HG03439 (cell line): ENCODE measurements around the gene TMEM108.

Experiments used
- ATAC-seq: cut with Tn5 transposase; IDR thresholded peaks from one replicate; pipeline ENCODE4 v1.9.1; 2021; ENCODE audit warnings: mild to moderate bottlenecking, moderate library complexity; ENCODE audit not compliant: unreplicated experiment

TMEM108 gene

GRCh38 chr3:133270631-133271030 is 232.4 kb downstream of the TMEM108 start:
- ATAC-seq, result no peak

GRCh38 chr3:133271042-133271441 is 232.9 kb downstream of the TMEM108 start:
- ATAC-seq, result no peak

DNA sequence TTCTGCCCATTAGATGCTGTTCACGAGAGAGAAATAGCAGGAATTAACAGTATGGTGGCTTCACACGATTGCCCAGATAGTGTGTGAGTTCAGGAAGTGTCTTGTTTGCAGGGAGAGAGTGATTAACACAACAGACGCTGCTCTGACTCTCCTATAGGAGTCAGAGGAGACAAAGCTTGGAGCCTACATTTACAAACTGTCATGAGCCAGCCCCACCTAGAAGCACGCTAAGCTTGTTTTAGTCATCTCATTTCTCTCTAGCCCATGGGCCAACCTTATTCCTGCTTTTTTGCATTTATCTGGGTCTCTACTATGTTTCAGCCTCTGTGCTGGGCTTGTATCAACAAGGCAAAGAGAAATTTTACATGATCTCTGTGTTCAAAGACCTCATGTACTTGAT is 233.3 kb downstream of the TMEM108 start:
- no peak for ATAC-seq

DNA sequence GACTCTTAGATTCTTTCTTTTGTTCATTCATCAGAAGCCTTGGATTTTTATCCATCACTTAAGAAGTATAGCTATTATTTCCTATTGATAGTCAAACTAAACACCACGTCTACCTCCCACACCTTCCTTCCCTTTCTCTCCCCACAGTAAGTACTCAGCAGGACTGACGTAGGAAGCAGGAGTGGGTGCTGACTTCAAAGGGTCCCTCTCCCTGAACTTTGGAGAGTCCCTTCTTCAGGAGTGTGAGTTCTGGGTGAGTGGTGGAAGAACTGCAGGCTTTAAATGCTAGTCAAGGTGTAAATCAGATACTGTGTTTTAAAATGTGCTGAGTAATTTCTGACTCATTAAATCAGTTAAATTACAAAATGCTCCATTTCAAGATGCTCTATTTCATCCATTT is 235.2 kb downstream of the TMEM108 start:
- ATAC-seq, result no peak

DNA sequence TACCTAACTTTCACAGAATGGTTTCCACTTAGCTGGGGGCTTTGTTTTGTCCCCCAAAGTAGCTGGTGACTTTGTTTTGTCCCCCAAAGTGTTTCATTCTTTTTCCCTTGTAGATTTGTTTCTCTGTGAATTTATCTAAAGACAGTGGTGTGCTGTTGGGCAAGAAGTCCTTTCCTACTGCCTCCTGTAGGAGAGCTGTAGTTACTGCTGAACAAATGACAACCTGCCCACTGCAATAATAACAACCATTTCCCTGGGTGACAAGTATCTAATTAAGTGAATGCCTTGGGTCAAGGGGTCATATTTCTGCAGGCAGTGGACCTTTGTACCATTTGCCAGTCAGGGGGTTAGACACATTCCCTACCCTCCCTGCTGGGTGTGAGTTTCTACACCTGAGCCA is 236.3 kb downstream of the TMEM108 start:
- no peak for ATAC-seq

- ATAC-seq, result no peak
Observed at GRCh38 chr3:133276594-133276993, 238.4 kb downstream of the TMEM108 start.

DNA sequence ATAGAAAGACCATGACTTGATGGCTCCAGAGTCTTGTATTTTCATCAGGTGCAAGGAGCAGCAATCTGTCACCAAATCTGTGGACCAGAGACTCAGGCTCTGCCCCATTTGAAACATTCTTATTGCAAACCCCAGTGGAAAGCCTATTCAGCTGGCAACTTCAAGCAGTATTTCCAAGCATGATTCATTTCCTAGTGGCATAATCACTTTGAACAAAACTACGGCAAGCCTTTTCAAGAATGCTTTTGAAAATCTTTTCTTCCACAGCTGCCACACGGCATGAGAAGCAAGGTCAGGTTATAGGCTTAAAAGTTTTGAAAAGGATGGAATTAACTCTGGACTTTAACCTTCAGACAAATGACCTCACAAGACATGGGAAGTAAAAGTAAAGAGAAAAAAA is 239.6 kb downstream of the TMEM108 start:
- ATAC-seq, result no peak

GRCh38 chr3:133278260-133279043 is 240.3 kb downstream of the TMEM108 start:
- no peak for ATAC-seq

DNA sequence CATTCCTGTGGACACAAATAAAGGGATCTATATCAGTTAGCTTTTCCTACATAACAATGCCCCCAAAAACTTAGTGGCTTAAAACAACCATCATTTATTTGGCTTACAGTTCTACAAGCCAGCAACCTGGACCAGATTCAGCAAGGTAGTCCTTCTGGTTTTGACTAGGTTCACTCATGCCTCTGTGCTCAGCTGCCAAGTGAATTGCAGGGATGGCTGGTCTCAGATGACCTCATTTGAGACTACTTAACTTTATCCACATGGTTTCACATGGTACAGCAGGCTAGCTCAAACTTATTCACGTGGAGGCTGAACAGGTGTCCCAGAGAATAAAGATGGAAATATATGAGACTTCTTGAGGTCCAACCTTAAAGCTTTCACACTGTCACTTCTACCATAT is 242.4 kb downstream of the TMEM108 start:
- ATAC-seq, result no peak

DNA sequence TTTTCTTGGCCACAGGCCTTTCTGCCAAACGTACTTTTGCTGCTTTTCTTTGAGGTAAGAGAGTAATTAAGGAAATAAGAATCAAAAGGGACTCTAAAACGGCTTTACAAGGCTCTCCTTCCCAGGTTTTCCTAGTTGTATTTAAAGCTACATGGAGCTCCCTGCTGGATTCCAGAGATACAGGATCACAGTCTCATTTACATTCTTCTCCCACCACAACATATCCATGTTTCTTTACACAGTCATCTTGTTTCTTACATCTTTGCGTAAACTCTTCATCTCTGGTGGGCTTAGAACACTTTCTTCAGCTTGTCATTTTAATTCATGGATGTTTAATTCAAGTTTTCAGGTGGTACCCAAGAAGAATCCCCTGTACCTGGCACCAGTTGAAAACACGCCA is 244.0 kb downstream of the TMEM108 start:
- no peak for ATAC-seq

DNA sequence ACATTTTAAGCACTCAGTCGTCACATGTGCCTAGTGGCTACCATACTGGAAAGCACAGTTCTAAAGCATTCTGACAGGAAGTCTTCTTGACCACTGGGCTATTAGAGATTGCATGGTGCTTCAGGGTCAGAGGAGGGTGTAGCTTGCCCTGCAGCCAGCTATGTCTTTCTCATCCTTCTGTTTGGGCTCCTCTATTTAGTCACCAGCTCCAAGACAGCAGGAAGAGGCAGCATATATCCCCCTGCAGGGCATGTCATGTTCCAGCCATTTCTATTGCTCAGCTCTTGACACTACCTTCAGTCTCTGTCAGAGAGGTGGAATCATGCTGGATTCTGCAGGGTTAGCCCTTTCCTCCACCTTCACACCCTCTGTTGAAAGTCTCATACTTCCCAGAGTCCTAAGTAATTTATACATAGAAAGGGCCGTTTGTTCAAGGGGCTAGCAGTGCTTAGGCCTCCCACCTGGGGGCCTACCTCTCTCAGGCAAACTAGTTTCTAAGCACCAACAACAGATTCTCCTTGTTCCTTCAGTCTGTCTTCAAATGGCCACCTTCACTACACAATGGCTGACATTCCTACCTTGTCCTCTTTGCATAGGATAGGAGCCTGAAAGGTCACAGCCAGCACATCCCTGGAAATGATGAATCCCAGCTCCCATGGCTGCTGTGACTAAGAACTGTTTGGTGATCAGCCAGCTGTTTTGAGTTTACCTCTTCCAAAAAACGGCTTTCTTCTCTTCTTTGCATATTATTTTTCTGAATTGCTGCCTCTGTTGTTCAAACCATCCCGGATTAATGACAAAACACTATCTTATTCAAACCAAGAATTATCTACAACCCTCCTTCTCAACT is 246.0 kb downstream of the TMEM108 start:
- no peak for ATAC-seq

DNA sequence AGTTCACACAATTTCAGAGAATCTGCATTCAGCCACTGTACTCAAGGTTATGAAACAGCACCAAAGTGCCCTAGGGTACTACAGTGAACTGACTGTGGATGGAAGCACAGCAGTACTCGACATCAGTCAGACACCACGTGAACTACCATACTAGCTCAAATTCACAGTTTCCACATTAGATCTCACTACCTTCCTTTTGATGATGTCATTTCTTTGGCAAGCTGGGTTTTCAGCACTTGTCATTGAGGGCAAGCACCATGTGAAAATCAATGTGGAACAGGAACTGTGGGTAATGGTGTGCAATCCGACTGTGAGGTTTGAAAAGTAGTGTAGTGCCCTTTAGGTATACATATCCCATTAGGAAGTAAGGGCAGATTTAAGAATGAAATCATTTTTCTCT is 251.1 kb downstream of the TMEM108 start:
- no peak for ATAC-seq

- no peak for ATAC-seq
Observed at GRCh38 chr3:133292296-133292695, 254.1 kb downstream of the TMEM108 start.

DNA sequence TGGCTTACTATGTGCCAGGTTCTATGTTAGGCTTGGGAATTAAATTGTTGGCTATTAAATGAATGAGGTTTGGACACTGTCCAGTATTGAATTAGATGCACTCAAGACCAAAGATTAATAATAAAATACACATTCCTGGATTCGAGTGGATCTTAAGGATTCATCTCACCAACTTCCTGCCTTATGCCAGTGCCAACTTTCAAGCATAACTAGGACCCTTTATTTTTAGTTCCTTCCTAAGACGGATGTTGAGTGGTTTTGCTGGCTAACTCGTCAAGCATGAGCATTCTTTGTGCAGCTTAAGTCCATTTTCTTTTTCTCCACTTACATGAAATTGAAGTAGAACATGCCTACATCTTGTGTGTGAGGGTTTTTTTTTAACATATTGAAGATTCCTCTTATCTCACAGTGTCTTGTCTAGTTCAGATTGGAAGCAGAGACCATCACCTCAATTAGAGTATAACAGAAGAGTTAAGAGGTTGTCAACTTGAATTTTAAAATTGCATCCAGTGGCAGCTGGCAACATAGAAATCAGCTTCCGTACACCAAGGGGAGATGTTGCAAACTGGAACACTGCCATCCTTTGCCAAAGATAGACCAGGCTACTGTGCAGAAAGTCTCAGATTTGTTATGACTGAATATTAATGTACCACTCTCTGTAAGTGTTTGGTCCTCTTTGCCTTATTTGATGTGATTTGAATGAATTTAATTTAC is 255.4 kb downstream of the TMEM108 start:
- no peak for ATAC-seq

DNA sequence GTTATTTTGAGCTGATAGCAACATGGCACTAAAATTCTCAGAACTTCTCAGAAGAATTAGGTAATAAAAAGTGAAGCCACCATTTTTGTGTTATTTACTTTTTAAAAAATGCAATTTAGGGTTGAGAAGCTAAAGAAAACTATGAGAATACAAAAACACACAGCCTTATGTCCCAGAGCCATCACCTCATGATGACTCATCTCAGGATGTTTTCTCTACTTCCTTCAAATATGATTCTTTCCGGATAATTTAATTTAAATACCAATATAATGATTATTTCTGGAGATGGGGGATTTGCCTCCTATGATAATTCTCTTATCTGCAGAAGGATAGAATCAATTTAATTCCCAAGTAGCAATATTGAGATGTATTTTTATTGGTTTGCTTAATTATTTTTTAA is 256.1 kb downstream of the TMEM108 start:
- no peak for ATAC-seq

- ATAC-seq, result peak; percentile 90
Observed at GRCh38 chr3:133295199-133295901, 257.2 kb downstream of the TMEM108 start.

GRCh38 chr3:133295944-133296917 is 258.0 kb downstream of the TMEM108 start:
- ATAC-seq, result no peak

- no peak for ATAC-seq
Observed at GRCh38 chr3:133296981-133297380, 258.8 kb downstream of the TMEM108 start.

DNA sequence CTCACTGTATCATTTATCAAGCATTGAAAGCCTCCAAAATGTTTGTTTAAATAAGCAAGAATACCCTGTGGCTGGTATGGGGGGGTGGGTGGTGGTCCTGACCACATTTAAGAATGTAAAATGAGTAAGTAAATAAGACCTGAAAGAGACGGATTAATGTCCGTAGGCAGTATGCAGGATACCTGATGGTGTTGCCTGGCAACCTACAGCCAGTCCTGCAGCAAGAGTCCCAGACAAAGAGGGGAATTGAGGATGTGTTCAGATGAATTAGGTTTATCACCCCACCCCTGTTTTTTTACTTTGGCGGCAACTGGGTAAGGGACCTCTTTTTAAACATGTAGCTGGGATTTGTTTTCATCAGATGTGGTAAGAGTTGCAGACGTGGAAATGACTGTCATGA is 261.9 kb downstream of the TMEM108 start:
- no peak for ATAC-seq

- ATAC-seq, result no peak
Observed at GRCh38 chr3:133301194-133301593, 263.0 kb downstream of the TMEM108 start.
